SK-N-SH (cell line): ENCODE data around the gene METTL26. TPM values are rescaled to one million over a fixed set of nuclear protein-coding genes. Genes with fewer than 3 reads are reported as not detected.

Experiments used
- CTCF ChIA-PET: fragments of 300-600, 350-600 bp; formaldehyde crosslinking; extraction: SDS; loops from one replicate; lab custom pipeline; 2021; lab: Yijun Ruan, JAX
- POLR2A ChIA-PET: fragments of 350-600 bp; sonication (Branson Sonifier 250); formaldehyde crosslinking; extraction: SDS; loops from one replicate; lab custom pipeline; 2020; ENCODE audit warnings: antibody characterized with exemption, inconsistent platforms; lab: Yijun Ruan, JAX
- DNase-seq: peaks from one replicate; pipeline ENCODE4 v3.0.0; 2012
- H2AFZ ChIP-seq: fragments of 200-600 bp; sonication (generic); 2 replicates; pipeline ENCODE4 v1.8.1; 2016; ENCODE audit warnings: antibody characterized with exemption, mild to moderate bottlenecking, low read depth
- H3F3A ChIP-seq: fragments of 200-600 bp; sonication (generic); replicated peaks from 2 replicates; pipeline ENCODE3; 2016; ENCODE audit warnings: antibody characterized with exemption, mild to moderate bottlenecking; ENCODE audit not compliant: insufficient read depth
- H3K27ac ChIP-seq, 2 experiments: fragments of 200-500 bp in 1 of 2; fragments of 200-600 bp in 1 of 2; sonication (Bioruptor generic) in 1 of 2; sonication (generic), shearing (Covaris generic) in 1 of 2; 2 replicates each; pipeline versions ENCODE4 v1.5.1 to v1.6.1; 2014 to 2016; ENCODE audit warnings: low read depth in 2 of 2, inconsistent platforms in 1 of 2, low read length in 1 of 2, mild to moderate bottlenecking in 1 of 2, mixed read lengths in 1 of 2
- H3K27me3 ChIP-seq: fragments of 200-600 bp; sonication (generic), shearing (Covaris generic); 2 replicates; pipeline ENCODE4 v1.6.1; 2016; ENCODE audit warnings: mixed run types; ENCODE audit not compliant: insufficient read depth
- H3K36me3 ChIP-seq, 2 experiments: fragments of 200-500 bp in 1 of 2; fragments of 200-600 bp in 1 of 2; sonication (Bioruptor generic) in 1 of 2; sonication (generic) in 1 of 2; replicated peaks in 1 of 2; 2 replicates each; pipeline versions ENCODE3 to v1.5.1; 2014 to 2016; ENCODE audit warnings: low read length in 1 of 2, mild to moderate bottlenecking in 1 of 2; ENCODE audit not compliant: insufficient read depth in 2 of 2, control insufficient read depth in 1 of 2
- H3K4me1 ChIP-seq, 2 experiments: fragments of 200-500 bp in 1 of 2; fragments of 200-600 bp in 1 of 2; sonication (Bioruptor generic) in 1 of 2; sonication (generic), shearing (Covaris generic) in 1 of 2; 2 replicates each; pipeline versions ENCODE4 v1.5.1 to v1.6.1; 2014 to 2016; ENCODE audit warnings: low read depth in 1 of 2, low read length in 1 of 2, mixed run types in 1 of 2; ENCODE audit not compliant: insufficient read depth in 2 of 2, control insufficient read depth in 1 of 2
- H3K4me2 ChIP-seq: fragments of 200-600 bp; sonication (generic), shearing (Covaris generic); 2 replicates; pipeline ENCODE4 v1.6.1; 2017; ENCODE audit warnings: mixed run types
- H3K4me3 ChIP-seq, 2 experiments: fragments of 200-500 bp in 1 of 2; fragments of 200-600 bp in 1 of 2; sonication (Bioruptor generic) in 1 of 2; sonication (generic), shearing (Covaris generic) in 1 of 2; 2 replicates each; pipeline versions ENCODE4 v1.5.1 to v1.8.1; 2014 to 2016; ENCODE audit warnings: low read depth in 2 of 2, inconsistent platforms in 1 of 2, low read length in 1 of 2, mild to moderate bottlenecking in 1 of 2, mixed read lengths in 1 of 2, moderate library complexity in 1 of 2
- H3K79me2 ChIP-seq: fragments of 200-600 bp; sonication (generic); 2 replicates; pipeline ENCODE4 v1.8.1; 2017; ENCODE audit warnings: mild to moderate bottlenecking; ENCODE audit not compliant: insufficient read depth
- H3K9ac ChIP-seq: fragments of 200-600 bp; sonication (generic); 2 replicates; pipeline ENCODE4 v1.6.1; 2017; ENCODE audit warnings: mixed run types
- H3K9me2 ChIP-seq: fragments of 200-600 bp; sonication (generic); 2 replicates; pipeline ENCODE4 v1.6.1; 2017; ENCODE audit warnings: mixed run types
- H3K9me3 ChIP-seq: fragments of 200-600 bp; sonication (generic); 2 replicates; pipeline ENCODE4 v1.6.1; 2017; ENCODE audit warnings: mixed run types, mild to moderate bottlenecking, moderate library complexity
- H4K20me1 ChIP-seq: fragments of 200-600 bp; sonication (generic); 2 replicates; pipeline ENCODE4 v1.6.1; 2017; ENCODE audit warnings: mild to moderate bottlenecking, mixed run types; ENCODE audit not compliant: insufficient read depth
- CHD2 ChIP-seq: fragments of 150-350 bp; IDR thresholded peaks from 2 replicates; pipeline ENCODE4 v1.6.1; 2018; ENCODE audit warnings: low read length; ENCODE audit not compliant: partially characterized antibody
- ELF1 ChIP-seq: IDR thresholded peaks from 2 replicates; pipeline ENCODE4 v1.4.0; 2012
- EZH2phosphoT487 ChIP-seq: fragments of 200-600 bp; sonication (generic); IDR thresholded peaks from 2 replicates; pipeline ENCODE4 v1.6.1; 2017; ENCODE audit warnings: low read depth, mixed run types, mild to moderate bottlenecking, antibody characterized with exemption, moderate library complexity, borderline replicate concordance
- FOSL2 ChIP-seq: IDR thresholded peaks from 2 replicates; pipeline ENCODE4 v1.4.0; 2012; ENCODE audit warnings: low read depth, mild to moderate bottlenecking, moderate library complexity, borderline replicate concordance
- FOXJ3 ChIP-seq: sonication (generic); formaldehyde crosslinking; IDR thresholded peaks from 2 replicates; pipeline ENCODE4 v1.5.1; 2020; ENCODE audit warnings: mild to moderate bottlenecking, missing genetic modification reagents
- GATA2 ChIP-seq: sonication (generic); formaldehyde crosslinking; IDR thresholded peaks from 2 replicates; pipeline ENCODE4 v1.5.0; 2020; ENCODE audit warnings: mild to moderate bottlenecking, missing genetic modification reagents
- JUND ChIP-seq: IDR thresholded peaks from 2 replicates; pipeline ENCODE4 v1.4.0; 2012
- NFIC ChIP-seq: IDR thresholded peaks from 2 replicates; pipeline ENCODE4 v1.4.0; 2012; ENCODE audit warnings: borderline replicate concordance
- NRF1 ChIP-seq: IDR thresholded peaks from 2 replicates; pipeline ENCODE4 v1.6.1; 2012; ENCODE audit warnings: low read depth, mild to moderate bottlenecking, low read length
- POLR2AphosphoS5 ChIP-seq: IDR thresholded peaks from 2 replicates; pipeline ENCODE4 v1.6.1; 2012; ENCODE audit warnings: low read depth, low read length
- SIN3A ChIP-seq: IDR thresholded peaks from 2 replicates; pipeline ENCODE4 v1.6.1; 2012; ENCODE audit warnings: low read depth, mild to moderate bottlenecking, low read length, moderate library complexity, borderline replicate concordance
- TEAD4 ChIP-seq: IDR thresholded peaks from 2 replicates; pipeline ENCODE4 v1.4.0; 2012; ENCODE audit warnings: mild to moderate bottlenecking, borderline replicate concordance; ENCODE audit not compliant: insufficient read depth
- whole genome bisulfite sequencing: methylation state at CpG from one replicate; pipeline ENCODE4 v1.1.6; 2017; ENCODE audit warnings: low lambda C conversion rate; 5-methylcytosine and 5-hydroxymethylcytosine counted together
- polyA plus RNA-seq, 3 experiments: library from polyadenylated mRNA; depleted of rRNA; stranded (reverse); fragments of >200 nt; gene quantifications; 2 replicates each; pipeline ENCODE4 v1.2.3, GENCODE V29; 2012
- TF ChIP-seq, protein P1 (sequence below): IDR thresholded peaks from 2 replicates; pipeline ENCODE4 v1.4.0; 2012; ENCODE audit warnings: low read depth, borderline replicate concordance
- TF ChIP-seq, protein P2 (sequence below): fragments of 150-350 bp; IDR thresholded peaks from 2 replicates; pipeline ENCODE4 v1.6.1; 2017; ENCODE audit warnings: antibody characterized with exemption, low read length, low read depth, borderline replicate concordance
- TF ChIP-seq, protein P3 (sequence below): IDR thresholded peaks from 2 replicates; pipeline ENCODE4; 2012
- TF ChIP-seq, protein P4 (sequence below): IDR thresholded peaks from 2 replicates; pipeline ENCODE4 v1.4.0; 2012; ENCODE audit warnings: low read depth

The METTL26 gene
- polyA plus RNA-seq, 1 of the 3 experiments (the other 2 are of a cell fraction), result 167 TPM

DNA sequence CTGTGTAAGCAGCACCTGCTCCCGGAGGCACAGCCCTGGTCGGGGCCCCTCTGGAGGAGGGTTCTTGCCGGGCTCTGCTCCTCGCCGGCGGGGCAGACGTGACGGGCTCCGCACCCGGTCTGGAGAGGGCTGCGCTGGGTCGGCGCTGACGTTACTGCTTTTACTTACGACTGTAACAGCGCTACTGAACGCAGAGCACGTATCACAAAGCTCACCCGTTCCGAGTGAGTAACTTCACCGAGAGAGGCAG is 47.5 kb downstream of the METTL26 start (continued):
- TF ChIP-seq, protein P1, sequence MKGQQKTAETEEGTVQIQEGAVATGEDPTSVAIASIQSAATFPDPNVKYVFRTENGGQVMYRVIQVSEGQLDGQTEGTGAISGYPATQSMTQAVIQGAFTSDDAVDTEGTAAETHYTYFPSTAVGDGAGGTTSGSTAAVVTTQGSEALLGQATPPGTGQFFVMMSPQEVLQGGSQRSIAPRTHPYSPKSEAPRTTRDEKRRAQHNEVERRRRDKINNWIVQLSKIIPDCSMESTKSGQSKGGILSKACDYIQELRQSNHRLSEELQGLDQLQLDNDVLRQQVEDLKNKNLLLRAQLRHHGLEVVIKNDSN, result no peak
- TF ChIP-seq FOXJ3, result no peak
- TF ChIP-seq, protein P2, sequence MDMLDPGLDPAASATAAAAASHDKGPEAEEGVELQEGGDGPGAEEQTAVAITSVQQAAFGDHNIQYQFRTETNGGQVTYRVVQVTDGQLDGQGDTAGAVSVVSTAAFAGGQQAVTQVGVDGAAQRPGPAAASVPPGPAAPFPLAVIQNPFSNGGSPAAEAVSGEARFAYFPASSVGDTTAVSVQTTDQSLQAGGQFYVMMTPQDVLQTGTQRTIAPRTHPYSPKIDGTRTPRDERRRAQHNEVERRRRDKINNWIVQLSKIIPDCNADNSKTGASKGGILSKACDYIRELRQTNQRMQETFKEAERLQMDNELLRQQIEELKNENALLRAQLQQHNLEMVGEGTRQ, result no peak
- TF ChIP-seq, all 33 proteins: peak for 0

DNA sequence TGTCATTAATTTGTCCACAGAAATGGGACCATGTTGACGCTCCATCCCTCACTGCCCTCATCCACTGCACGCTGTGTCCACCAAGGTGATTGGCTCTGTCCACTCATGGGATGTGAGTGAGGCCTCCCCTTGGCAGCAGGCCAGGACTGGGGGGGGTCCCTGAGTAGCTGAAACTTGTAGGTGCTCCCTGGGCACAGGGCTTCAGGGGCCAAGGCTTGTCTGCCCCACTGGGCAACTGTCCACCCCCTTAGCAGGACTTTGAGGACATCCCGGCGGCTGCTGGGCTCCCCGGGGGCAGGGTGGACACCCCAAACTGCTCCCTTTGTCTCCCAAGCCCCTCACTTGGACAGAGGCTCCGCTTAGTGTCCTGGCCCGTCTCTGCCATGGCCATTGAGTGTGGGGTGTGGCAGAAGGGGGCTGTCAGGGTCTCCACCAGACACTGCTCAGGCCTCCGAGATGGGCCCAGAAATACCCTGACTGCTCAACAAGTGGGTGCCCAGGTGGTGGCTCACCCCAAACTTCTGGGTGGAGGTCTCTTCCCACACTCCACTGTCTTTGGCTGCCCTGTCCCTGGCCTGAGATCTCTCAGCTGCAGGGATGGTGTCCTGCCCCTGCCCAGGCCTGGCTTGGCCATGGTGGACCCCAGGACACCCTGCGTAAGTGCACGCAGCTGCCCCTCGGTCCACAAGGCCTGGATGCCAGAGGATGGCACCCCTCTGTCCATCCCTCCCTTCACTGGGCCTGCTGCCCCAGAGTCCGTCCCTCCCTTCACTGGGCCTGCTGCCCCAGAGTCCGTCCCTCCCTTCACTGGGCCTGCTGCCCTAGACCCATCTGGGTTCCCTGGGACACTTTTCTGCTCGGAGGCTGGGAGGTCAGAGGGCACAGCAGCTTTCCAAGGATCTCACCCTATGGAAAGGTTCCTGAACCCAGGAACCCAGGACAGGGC is 49.2 kb downstream of the METTL26 start:
- Histone ChIP-seq H3K27me3 (no peaks in the 10 kb centered on the region), H4K20me1 (peaks cover 16% of the 10 kb centered on the region), H3K9me3 (no peaks in the 10 kb centered on the region), H3K9ac (peak overlapping the region; percentile 39; the same call in 1 of the 2 replicates), H3K4me3 (peak overlapping the region in 1 of 2 experiments; percentile 90; a peak in 1 of 4 replicates), H3K27ac (peak overlapping the region; percentile 14 to 90; a peak in 2 of 4 replicates), H3F3A (peaks cover 20% of the 10 kb centered on the region), H3K9me2 (no peaks in the 10 kb centered on the region), H3K36me3 (peaks cover 3 to 7% of the 10 kb centered on the region in 2 experiments), H3K4me1 (peaks cover 21 to 38% of the 10 kb centered on the region in 2 experiments; a peak in 2 of 4 replicates), H3K79me2 (peaks cover 39% of the 10 kb centered on the region), H3K4me2 (peak overlapping the region; percentile 96), H2AFZ (no peak overlapping the region)
- POLR2A ChIA-PET, result interaction anchor here (1.7 kb wide), 1 partner anchor 15 kb away, joined by 7 read pairs; no protein-coding TSS in a partner anchor
- CTCF ChIA-PET, result interaction anchor here (1.0 to 1.9 kb wide), 4 partner anchors 10 to 81 kb away, joined by 3 to 6 read pairs (median 4); partner anchors contain the start of gene RHOT2
- TF ChIP-seq NFIC, result peak; percentile 54
- TF ChIP-seq, protein P3, sequence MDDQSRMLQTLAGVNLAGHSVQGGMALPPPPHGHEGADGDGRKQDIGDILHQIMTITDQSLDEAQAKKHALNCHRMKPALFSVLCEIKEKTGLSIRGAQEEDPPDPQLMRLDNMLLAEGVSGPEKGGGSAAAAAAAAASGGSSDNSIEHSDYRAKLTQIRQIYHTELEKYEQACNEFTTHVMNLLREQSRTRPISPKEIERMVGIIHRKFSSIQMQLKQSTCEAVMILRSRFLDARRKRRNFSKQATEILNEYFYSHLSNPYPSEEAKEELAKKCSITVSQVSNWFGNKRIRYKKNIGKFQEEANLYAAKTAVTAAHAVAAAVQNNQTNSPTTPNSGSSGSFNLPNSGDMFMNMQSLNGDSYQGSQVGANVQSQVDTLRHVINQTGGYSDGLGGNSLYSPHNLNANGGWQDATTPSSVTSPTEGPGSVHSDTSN, result peak; percentile 4; the same call in 1 of the 2 replicates
- TF ChIP-seq ELF1, result no peak
- TF ChIP-seq JUND, result no peak; the same call in 1 of the 2 replicates
- no peak for TF ChIP-seq EZH2phosphoT487
- no peak for TF ChIP-seq FOSL2
- no peak for TF ChIP-seq TEAD4
- no peak for TF ChIP-seq NRF1
- no peak for TF ChIP-seq SIN3A
- TF ChIP-seq, protein P4, sequence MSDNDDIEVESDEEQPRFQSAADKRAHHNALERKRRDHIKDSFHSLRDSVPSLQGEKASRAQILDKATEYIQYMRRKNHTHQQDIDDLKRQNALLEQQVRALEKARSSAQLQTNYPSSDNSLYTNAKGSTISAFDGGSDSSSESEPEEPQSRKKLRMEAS, result no peak
- peak; percentile 9 for TF ChIP-seq CHD2
- TF ChIP-seq POLR2AphosphoS5, result peak; percentile 31
- TF ChIP-seq GATA2 (CRISPR knock-in tag), result no peak
- no peak for DNase-seq
- 96% methylated on average over 8 of the region's 14 CpGs for WGBS
